Measurements from ENCODE around the gene DSCAML1.

Gene DSCAML1

DNA sequence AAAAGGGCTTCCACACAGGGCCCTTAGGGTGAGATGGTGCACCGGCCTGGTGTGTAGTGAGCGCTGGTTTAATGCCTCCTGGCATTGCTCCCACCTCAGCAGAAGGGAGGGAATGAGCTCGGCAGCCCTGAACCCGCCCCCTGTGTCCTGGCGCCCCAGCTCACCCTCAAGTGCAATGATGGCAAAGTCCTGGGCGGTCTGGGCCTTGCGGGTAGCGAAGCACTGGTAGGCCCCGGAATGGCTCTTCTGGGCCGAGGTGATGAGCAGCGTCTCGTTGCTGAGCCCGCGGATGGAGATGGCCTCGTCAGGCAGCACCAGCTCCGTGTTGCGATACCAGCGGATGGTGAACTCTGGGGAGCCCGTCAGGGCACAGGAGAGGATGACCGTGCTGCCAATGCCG lies 276.1 kb downstream of the DSCAML1 start:
- TF ChIP-seq FOXP2 (optimal IDR thresholded peaks at IDR 0.05; ENCODE audit: borderline replicate concordance, extremely low read depth, extremely low read length, insufficient read depth) (no peak), TAF1 (IDR thresholded peaks at IDR 0.05; ENCODE audit: borderline replicate concordance, insufficient read depth, low read length) (no peak)

DNA sequence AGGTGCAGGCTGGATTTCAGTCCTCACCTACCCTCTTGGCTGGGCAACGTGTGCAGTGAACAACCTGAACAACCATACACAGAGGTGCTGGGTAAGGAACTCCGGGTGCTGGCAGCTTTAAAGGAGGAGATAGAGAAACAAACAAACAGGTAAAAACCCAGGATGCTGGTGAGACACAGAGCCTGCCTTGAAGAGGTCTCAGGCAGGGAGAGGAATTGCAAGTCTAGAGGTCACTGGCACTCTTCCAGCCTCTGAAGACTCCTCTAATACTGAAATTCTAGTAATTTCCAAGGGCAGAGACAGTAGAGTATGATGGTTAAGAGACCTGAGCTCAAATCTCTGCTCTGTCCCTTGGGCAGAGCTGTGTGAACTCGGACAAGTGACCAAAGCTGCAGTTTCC lies 276.8 kb downstream of the DSCAML1 start:
- no peak for TF ChIP-seq POLR2AphosphoS5 (IDR thresholded peaks at IDR 0.05; ENCODE audit: low read depth, low read length)
- TF ChIP-seq, protein P1, sequence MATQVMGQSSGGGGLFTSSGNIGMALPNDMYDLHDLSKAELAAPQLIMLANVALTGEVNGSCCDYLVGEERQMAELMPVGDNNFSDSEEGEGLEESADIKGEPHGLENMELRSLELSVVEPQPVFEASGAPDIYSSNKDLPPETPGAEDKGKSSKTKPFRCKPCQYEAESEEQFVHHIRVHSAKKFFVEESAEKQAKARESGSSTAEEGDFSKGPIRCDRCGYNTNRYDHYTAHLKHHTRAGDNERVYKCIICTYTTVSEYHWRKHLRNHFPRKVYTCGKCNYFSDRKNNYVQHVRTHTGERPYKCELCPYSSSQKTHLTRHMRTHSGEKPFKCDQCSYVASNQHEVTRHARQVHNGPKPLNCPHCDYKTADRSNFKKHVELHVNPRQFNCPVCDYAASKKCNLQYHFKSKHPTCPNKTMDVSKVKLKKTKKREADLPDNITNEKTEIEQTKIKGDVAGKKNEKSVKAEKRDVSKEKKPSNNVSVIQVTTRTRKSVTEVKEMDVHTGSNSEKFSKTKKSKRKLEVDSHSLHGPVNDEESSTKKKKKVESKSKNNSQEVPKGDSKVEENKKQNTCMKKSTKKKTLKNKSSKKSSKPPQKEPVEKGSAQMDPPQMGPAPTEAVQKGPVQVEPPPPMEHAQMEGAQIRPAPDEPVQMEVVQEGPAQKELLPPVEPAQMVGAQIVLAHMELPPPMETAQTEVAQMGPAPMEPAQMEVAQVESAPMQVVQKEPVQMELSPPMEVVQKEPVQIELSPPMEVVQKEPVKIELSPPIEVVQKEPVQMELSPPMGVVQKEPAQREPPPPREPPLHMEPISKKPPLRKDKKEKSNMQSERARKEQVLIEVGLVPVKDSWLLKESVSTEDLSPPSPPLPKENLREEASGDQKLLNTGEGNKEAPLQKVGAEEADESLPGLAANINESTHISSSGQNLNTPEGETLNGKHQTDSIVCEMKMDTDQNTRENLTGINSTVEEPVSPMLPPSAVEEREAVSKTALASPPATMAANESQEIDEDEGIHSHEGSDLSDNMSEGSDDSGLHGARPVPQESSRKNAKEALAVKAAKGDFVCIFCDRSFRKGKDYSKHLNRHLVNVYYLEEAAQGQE (IDR thresholded peaks at IDR 0.05; ENCODE audit: insufficient read depth in 1 of 2, low read depth in 2 of 2, low read length in 2 of 2), result no peak
- TF ChIP-seq FOXP2 (optimal IDR thresholded peaks at IDR 0.05; ENCODE audit: borderline replicate concordance, extremely low read depth, extremely low read length, insufficient read depth), result no peak
- no peak for TF ChIP-seq SIN3A (IDR thresholded peaks at IDR 0.05; ENCODE audit: borderline replicate concordance, insufficient read depth, low read length)
- TF ChIP-seq TAF1 (IDR thresholded peaks at IDR 0.05; ENCODE audit: borderline replicate concordance, insufficient read depth, low read length), result no peak

DNA sequence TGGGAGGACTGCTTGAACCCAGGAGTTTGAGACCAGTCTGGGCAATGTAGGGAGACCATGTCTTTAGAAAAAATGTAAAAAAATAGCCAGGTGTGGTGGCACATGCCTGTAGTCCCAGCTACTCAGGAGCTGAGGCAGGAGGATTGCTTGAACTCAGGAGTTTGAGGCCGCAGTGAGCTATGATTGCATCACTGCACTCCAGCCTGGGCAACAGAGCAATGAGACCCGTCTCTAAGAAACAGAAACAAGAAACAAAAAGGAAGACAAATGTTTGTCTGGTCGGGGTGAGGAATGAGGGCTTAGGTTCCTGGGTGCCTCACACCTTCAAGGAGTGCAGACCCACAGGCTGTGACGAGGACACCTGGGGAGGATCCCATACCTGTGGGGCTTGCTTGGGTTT lies 277.4 kb downstream of the DSCAML1 start:
- TF ChIP-seq, protein P1 (IDR thresholded peaks at IDR 0.05; ENCODE audit: insufficient read depth in 1 of 2, low read depth in 2 of 2, low read length in 2 of 2), result no peak
- TF ChIP-seq FOXP2 (optimal IDR thresholded peaks at IDR 0.05; ENCODE audit: borderline replicate concordance, extremely low read depth, extremely low read length, insufficient read depth) (no peak), TAF1 (IDR thresholded peaks at IDR 0.05; ENCODE audit: borderline replicate concordance, insufficient read depth, low read length) (no peak), POLR2AphosphoS5 (IDR thresholded peaks at IDR 0.05; ENCODE audit: low read depth, low read length) (no peak), SIN3A (IDR thresholded peaks at IDR 0.05; ENCODE audit: borderline replicate concordance, insufficient read depth, low read length) (no peak)

DNA sequence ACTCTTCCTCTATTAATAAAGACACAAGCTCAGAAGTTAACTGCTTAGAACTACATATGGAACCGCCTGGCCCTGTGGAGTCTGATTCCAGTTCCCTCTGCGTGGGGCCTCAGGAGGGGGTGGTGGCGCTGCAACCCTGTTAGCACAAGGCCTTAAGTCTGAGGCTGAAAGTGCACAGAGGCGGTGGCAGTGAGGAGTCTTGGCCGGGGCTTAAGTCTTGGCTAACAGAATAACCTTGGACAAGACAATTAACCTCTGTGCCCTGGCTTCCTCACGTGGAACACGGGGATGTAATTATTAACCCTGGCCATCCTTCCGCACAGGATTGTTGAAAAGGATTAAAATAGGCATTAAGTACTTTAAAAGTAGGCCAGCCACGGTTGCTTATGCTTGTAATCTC lies 277.8 kb downstream of the DSCAML1 start:
- no peak for TF ChIP-seq TAF1 (IDR thresholded peaks at IDR 0.05; ENCODE audit: borderline replicate concordance, insufficient read depth, low read length)
- no peak for TF ChIP-seq SIN3A (IDR thresholded peaks at IDR 0.05; ENCODE audit: borderline replicate concordance, insufficient read depth, low read length)
- TF ChIP-seq, protein P1 (IDR thresholded peaks at IDR 0.05; ENCODE audit: insufficient read depth in 1 of 2, low read depth in 2 of 2, low read length in 2 of 2), result no peak
- no peak for TF ChIP-seq POLR2AphosphoS5 (IDR thresholded peaks at IDR 0.05; ENCODE audit: low read depth, low read length)
- no peak for TF ChIP-seq FOXP2 (optimal IDR thresholded peaks at IDR 0.05; ENCODE audit: borderline replicate concordance, extremely low read depth, extremely low read length, insufficient read depth)

DNA sequence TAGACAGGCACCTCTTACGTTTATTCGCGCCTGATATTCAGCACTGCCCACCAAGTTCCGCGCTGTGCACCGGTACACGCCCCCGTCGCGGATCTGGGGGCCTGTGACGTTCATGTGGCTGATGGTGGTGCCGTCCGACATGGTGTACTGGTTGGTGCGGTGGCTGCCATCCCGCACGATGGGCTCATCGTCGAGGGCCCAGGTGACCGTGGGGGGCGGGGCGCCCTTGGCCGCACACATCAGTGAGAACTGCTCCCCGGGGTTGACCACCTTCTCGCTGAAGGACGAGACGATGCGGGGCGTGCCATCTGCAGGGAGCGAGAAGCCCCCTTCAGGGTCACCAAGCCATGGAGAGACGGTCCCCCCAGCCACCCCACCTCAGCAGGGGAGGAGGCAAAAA lies 278.6 kb downstream of the DSCAML1 start:
- TF ChIP-seq SIN3A (IDR thresholded peaks at IDR 0.05; ENCODE audit: borderline replicate concordance, insufficient read depth, low read length), result no peak
- no peak for TF ChIP-seq TAF1 (IDR thresholded peaks at IDR 0.05; ENCODE audit: borderline replicate concordance, insufficient read depth, low read length)
- no peak for TF ChIP-seq POLR2AphosphoS5 (IDR thresholded peaks at IDR 0.05; ENCODE audit: low read depth, low read length)
- TF ChIP-seq FOXP2 (optimal IDR thresholded peaks at IDR 0.05; ENCODE audit: borderline replicate concordance, extremely low read depth, extremely low read length, insufficient read depth), result no peak

DNA sequence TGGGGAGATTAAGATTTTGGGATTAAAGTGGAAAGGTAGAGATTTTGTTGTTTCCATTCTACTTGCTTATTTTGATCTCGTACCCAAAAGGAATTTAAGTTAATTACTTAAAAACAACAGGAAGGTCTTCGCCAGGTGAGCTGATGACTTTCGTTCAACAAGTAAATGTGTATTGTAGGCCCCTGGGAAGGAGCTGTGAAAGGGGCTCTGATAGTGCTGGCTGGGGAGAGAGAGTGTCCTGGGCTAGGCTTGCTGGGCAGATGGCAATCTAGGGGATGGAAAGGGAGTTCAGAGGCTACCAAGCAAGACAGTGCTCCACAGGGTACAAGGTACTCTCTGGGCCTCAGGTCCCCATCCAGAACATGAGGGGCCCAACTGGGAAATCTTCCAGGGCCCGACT lies 279.9 kb downstream of the DSCAML1 start:
- TF ChIP-seq TAF1 (IDR thresholded peaks at IDR 0.05; ENCODE audit: borderline replicate concordance, insufficient read depth, low read length) (no peak), POLR2AphosphoS5 (IDR thresholded peaks at IDR 0.05; ENCODE audit: low read depth, low read length) (no peak), FOXP2 (optimal IDR thresholded peaks at IDR 0.05; ENCODE audit: borderline replicate concordance, extremely low read depth, extremely low read length, insufficient read depth) (no peak), SIN3A (IDR thresholded peaks at IDR 0.05; ENCODE audit: borderline replicate concordance, insufficient read depth, low read length) (no peak)
- TF ChIP-seq, protein P1 (IDR thresholded peaks at IDR 0.05; ENCODE audit: insufficient read depth in 1 of 2, low read depth in 2 of 2, low read length in 2 of 2), result no peak
